NCI-H510A treated with DMSO at 0.1 percent for 48 hours (cell line): ENCODE data around the gene DIAPH1.

Source experiments
- DNase-seq: peaks from one replicate; lab custom pipeline; 2025; lab: John Stamatoyannopoulos, UW

The DIAPH1 gene

GRCh38 chr5:141484310-141484640 lies 134.5 kb downstream of the DIAPH1 start:
- peak; percentile 29 for DNase-seq

GRCh38 chr5:141483902-141484301 lies 134.9 kb downstream of the DIAPH1 start:
- DNase-seq: no peak

- no peak for DNase-seq
Observed at GRCh38 chr5:141479776-141480175, 139.0 kb downstream of the DIAPH1 start.

GRCh38 chr5:141478321-141478945 lies 140.4 kb downstream of the DIAPH1 start:
- DNase-seq: peak; percentile 37

- DNase-seq: no peak
Observed at GRCh38 chr5:141477815-141478214, 141.0 kb downstream of the DIAPH1 start.

GRCh38 chr5:141477044-141477575 lies 141.7 kb downstream of the DIAPH1 start:
- DNase-seq: no peak

- peak; percentile 38 for DNase-seq
Observed at GRCh38 chr5:141476132-141476911, 142.5 kb downstream of the DIAPH1 start.

GRCh38 chr5:141475625-141476131 lies 143.1 kb downstream of the DIAPH1 start, which contains the start of gene PCDHGC3:
PCDHGC3 (plus strand) TSS chr5:141475966; CDS start chr5:141476117, 151 bp downstream.
- DNase-seq: peak; percentile 61

- DNase-seq: no peak
Observed at GRCh38 chr5:141465351-141465750, 153.4 kb downstream of the DIAPH1 start.
